Caco-2 (cell line): ENCODE results near the gene SYNGR1. TPM values are rescaled to one million over a fixed set of nuclear protein-coding genes. Genes with fewer than 3 reads are reported as not detected.

Experiments used
- BruUV-seq: library from RNA; stranded (reverse); fragments of 400-500 nt; replicated peaks from 2 replicates; lab custom pipeline; 2021; lab: Mats Ljungman, UMichigan
- CTCF ChIA-PET: fragments of 300-600 bp; sonication (Branson Sonifier 250); formaldehyde crosslinking; loops from one replicate; lab custom pipeline; 2022; ENCODE audit warnings: antibody characterized with exemption; lab: Charles Lee
- POLR2A ChIA-PET: fragments of 300-600 bp; sonication (Branson Sonifier 250); formaldehyde crosslinking; loops from one replicate; lab custom pipeline; 2022; ENCODE audit warnings: antibody characterized with exemption; lab: Charles Lee
- DNase-seq, 2 experiments: peaks; one replicate each; pipeline versions ENCODE4 v3.0.0 to v3.0.0-alpha.2; 2020 to 2022
- H3K27me3 ChIP-seq: replicated peaks from 2 replicates; pipeline ENCODE4 v1.6.0; 2011; ENCODE audit warnings: low read length; ENCODE audit not compliant: control insufficient read depth, insufficient read depth
- H3K36me3 ChIP-seq: 2 replicates; pipeline ENCODE4 v1.5.1; 2011; ENCODE audit warnings: low read length; ENCODE audit not compliant: control insufficient read depth, insufficient read depth
- H3K4me1 ChIP-seq: fragments of 250-450 bp; sonication (Bioruptor Pico); 2 replicates; pipeline ENCODE4 v1.5.1; 2020; ENCODE audit warnings: mild to moderate bottlenecking
- H3K4me3 ChIP-seq: 2 replicates; pipeline ENCODE4 v1.5.1; 2011; ENCODE audit warnings: low read depth, mild to moderate bottlenecking, control low read depth, low read length
- H3K9me3 ChIP-seq: fragments of 250-450 bp; sonication (Bioruptor Pico); 2 replicates; pipeline ENCODE4 v1.5.1; 2020; ENCODE audit warnings: mild to moderate bottlenecking, moderate library complexity
- H3K27ac Mint-ChIP-seq: one replicate; pipeline ENCODE4 v1.8.0; 2022; ENCODE audit warnings: mixed read lengths; ENCODE audit not compliant: unreplicated experiment
- H3K27me3 Mint-ChIP-seq: one replicate; pipeline ENCODE4 v1.8.0; 2022; ENCODE audit warnings: mixed read lengths; ENCODE audit not compliant: insufficient read depth, unreplicated experiment
- H3K36me3 Mint-ChIP-seq: one replicate; pipeline ENCODE4 v1.8.0; 2022; ENCODE audit warnings: mild to moderate bottlenecking, mixed read lengths; ENCODE audit not compliant: insufficient read depth, unreplicated experiment
- H3K4me1 Mint-ChIP-seq: one replicate; pipeline ENCODE4 v1.8.0; 2022; ENCODE audit warnings: low read depth, mixed read lengths; ENCODE audit not compliant: unreplicated experiment
- H3K4me3 Mint-ChIP-seq: one replicate; pipeline ENCODE4 v1.8.0; 2022; ENCODE audit warnings: mild to moderate bottlenecking, moderate library complexity, mixed read lengths; ENCODE audit not compliant: unreplicated experiment
- H3K9me3 Mint-ChIP-seq: one replicate; pipeline ENCODE4 v1.8.0; 2022; ENCODE audit warnings: mixed read lengths; ENCODE audit not compliant: unreplicated experiment
- CTCF ChIP-seq, 2 experiments: fragments of 200-600 bp in 1 of 2; IDR thresholded peaks; 1 replicate in 1 of 2; 2 replicates in 1 of 2; pipeline versions ENCODE4 v1.5.1 to v1.8.0; 2011 to 2022; ENCODE audit warnings: antibody characterized with exemption in 1 of 2, control low read depth in 1 of 2, inconsistent platforms in 1 of 2, low read depth in 1 of 2, low read length in 1 of 2, mild to moderate bottlenecking in 1 of 2, moderate library complexity in 1 of 2; ENCODE audit not compliant: insufficient read depth in 1 of 2, severe bottlenecking in 1 of 2, unreplicated experiment in 1 of 2
- intact Hi-C: fragments of 100-400 bp; cut with micrococcal nuclease; formaldehyde crosslinking; loops from one replicate; pipeline ENCODE4 v1.10.0; 2022; ENCODE audit not compliant: unreplicated experiment
- total RNA-seq: library from RNA; stranded (reverse); gene quantifications from 2 replicates; pipeline ENCODE4 v1.2.3, GENCODE V29; 2022

SYNGR1 gene
- total RNA-seq, 1 experiment from 2014 or later: 20.2 TPM

DNA sequence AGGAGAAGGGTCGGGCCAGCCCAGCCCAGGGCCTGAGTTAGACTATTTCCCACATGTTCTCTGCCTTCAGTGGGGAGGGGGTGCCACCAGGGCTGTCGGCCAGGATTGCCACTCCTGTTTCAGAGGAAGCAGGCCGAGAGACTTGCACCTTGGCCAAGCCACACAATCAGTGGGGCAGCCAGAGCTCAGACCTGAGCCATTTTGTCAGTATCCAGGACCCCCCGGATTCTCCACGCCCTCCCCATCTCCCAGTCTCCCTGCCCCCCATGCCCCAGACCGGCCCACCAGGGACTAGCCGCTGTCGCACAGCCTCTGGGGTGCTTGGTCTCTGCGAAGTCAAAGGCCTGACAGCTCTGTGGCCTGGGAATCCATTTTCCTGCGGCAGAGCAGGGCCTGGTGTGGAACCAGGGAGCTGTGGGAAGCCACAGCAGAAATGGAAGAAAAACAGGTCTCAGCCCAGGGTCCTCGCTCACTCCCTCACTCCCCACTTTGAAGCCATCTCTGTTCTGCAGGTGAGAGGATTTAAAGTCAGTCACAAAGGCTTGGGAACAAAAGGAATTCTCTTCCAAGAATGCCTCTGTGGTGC is 81.5 kb downstream of the SYNGR1 start:
- Mint-ChIP-seq H3K9me3 (no peaks in the 10 kb centered on the region), H3K27me3 (no peaks in the 10 kb centered on the region), H3K27ac (no peak overlapping the region), H3K4me1 (no peaks in the 10 kb centered on the region), H3K36me3 (peaks cover 36% of the 10 kb centered on the region), H3K4me3 (no peak overlapping the region)
- Histone ChIP-seq H3K36me3 (no peaks in the 10 kb centered on the region), H3K4me1 (peaks cover 19% of the 10 kb centered on the region), H3K4me3 (no peak overlapping the region), H3K27me3 (no peaks in the 10 kb centered on the region), H3K9me3 (no peaks in the 10 kb centered on the region)
- intact Hi-C loops: no loop called here
- TF ChIP-seq CTCF (IDR thresholded peaks at IDR 0.05; ENCODE audit: insufficient read depth in 1 of 2, low read depth in 1 of 2, low read length in 1 of 2, severe bottlenecking in 1 of 2, unreplicated experiment in 1 of 2): no peak
- no TSS peak for BruUV-seq
- ChIA-PET CTCF (interaction anchor here (0.6 kb wide), 1 partner anchor 259 kb away, joined by 3 read pairs; no protein-coding TSS in a partner anchor), POLR2A (no interaction called here)
- no peak for DNase-seq

DNA sequence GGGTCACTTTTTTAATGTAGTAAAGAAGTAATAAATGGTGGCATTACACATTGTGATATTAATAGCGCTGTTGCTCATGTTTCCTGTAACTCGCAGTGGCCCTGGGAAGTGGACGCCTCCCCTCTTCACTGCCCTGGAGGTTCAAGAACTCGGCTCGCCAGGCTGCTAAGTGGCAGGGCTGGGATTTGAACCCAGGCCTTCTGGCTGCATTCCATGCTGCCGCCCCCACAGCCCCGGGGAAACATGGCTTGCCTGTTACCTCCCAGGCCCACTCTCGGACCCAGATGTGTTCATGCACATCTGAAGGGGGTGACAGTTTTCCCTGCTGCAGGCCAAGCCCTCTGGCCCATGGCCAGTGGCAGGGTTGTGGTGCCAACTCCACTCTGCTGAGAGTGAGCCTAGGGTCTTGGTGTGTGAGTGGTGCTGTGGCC is 82.0 kb downstream of the SYNGR1 start:
- Histone ChIP-seq H3K4me3 (no peak overlapping the region), H3K4me1 (peaks cover 19% of the 10 kb centered on the region), H3K9me3 (no peaks in the 10 kb centered on the region), H3K27me3 (no peaks in the 10 kb centered on the region), H3K36me3 (no peaks in the 10 kb centered on the region)
- BruUV-seq: no TSS peak
- no peak for TF ChIP-seq CTCF (IDR thresholded peaks at IDR 0.05; ENCODE audit: insufficient read depth in 1 of 2, low read depth in 1 of 2, low read length in 1 of 2, severe bottlenecking in 1 of 2, unreplicated experiment in 1 of 2)
- ChIA-PET POLR2A (no interaction called here), CTCF (no interaction called here)
- intact Hi-C loops: no loop called here
- Mint-ChIP-seq H3K9me3 (no peaks in the 10 kb centered on the region), H3K4me3 (no peak overlapping the region), H3K4me1 (no peaks in the 10 kb centered on the region), H3K27ac (no peak overlapping the region), H3K27me3 (no peaks in the 10 kb centered on the region), H3K36me3 (peaks cover 35% of the 10 kb centered on the region)
- DNase-seq: no peak

DNA sequence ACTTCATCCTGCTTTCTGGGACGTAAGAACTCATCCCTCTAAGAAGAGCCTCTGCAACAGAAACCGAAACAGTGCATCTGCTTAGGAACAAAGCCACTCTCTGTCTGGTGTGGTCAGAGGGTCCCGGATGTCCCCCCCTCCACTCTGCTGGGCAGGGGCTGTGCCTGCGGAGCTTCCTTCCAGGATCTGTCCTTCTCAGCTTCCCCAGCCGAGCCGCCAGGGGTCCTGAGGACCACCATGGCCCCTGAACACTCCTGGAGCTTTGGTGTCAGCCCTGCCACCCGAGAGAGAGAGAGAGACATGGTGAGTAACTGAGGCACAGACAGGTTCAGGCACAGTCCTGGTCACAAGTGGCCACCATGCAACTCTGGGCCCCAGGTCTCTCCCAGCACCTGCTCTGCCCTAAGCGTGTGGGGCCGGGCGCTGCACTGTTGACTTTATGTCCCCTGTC is 82.6 kb downstream of the SYNGR1 start:
- no TSS peak for BruUV-seq
- Mint-ChIP-seq H3K4me1 (no peaks in the 10 kb centered on the region), H3K4me3 (no peak overlapping the region), H3K36me3 (peaks cover 30% of the 10 kb centered on the region), H3K27ac (no peak overlapping the region), H3K27me3 (no peaks in the 10 kb centered on the region), H3K9me3 (no peaks in the 10 kb centered on the region)
- intact Hi-C loops: no loop called here
- no peak for DNase-seq
- ChIA-PET CTCF (no interaction called here), POLR2A (no interaction called here)
- peaks cover 24% of the 10 kb centered on the region for H3K4me1 ChIP-seq
- no peaks in the 10 kb centered on the region for H3K36me3 ChIP-seq
- TF ChIP-seq CTCF (IDR thresholded peaks at IDR 0.05; ENCODE audit: insufficient read depth in 1 of 2, low read depth in 1 of 2, low read length in 1 of 2, severe bottlenecking in 1 of 2, unreplicated experiment in 1 of 2): no peak
- no peaks in the 10 kb centered on the region for H3K9me3 ChIP-seq
- no peaks in the 10 kb centered on the region for H3K27me3 ChIP-seq
- no peak overlapping the region for H3K4me3 ChIP-seq
